ENCODE measurements around the gene TMEM135.
"Not testable (repeated sequence)": the region's sequence is repeated elsewhere in the genome, so short reads cannot be mapped to it uniquely, and the experiment has no call there.

TMEM135 gene

DNA sequence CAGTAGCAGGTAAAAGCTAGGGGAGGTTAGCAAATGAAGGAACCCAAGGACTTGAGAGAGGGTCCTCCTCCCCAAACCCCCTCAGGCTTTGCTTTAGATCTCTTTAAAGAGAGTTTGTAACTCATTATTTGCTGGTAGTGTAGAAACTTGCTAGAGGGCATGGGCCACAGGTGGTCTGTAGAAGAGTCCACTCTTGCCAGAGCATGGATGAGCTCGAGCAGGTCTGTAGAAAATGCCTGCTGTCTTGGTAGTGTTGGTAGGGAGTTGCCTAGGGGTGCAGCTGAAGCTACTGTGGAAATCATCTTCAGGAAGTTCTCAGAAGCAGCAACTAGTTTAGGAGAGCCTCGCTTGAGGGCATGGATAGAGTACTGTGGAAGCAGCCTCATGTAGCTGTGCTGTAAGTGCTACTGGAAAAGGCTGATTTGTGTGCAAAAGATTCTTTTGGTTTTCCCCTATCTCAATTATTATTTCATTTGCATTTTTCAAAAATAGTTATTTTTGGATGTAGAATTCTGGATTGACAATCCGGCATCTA is 104.3 kb downstream of the TMEM135 start:
- no peak for DNase-seq (ENCODE audit: low spot score)

- DNase-seq (ENCODE audit: low spot score): no peak
These were observed 104.9 kb downstream of the TMEM135 start for GRCh38 chr11:87142594-87142993.

DNA sequence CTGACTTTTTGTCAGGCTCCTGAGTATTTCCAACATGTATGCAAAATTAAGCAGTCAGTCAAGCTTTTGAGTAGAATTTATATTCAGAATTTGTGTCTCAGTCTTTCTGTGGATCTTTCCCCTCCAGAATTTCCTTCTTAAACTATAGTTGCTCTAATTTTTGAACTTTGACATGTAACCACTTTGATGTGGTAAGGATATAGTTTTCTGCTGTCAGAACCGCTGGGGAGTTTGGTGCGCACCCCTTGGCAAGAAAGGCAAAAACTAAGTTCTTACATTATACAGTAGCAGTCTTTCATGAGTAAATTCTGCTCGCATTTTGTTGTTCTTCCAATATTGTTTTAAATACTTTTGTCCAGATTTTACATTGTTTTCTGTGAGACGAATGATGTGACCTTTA is 105.9 kb downstream of the TMEM135 start:
- no peak for DNase-seq (ENCODE audit: low spot score)

DNA sequence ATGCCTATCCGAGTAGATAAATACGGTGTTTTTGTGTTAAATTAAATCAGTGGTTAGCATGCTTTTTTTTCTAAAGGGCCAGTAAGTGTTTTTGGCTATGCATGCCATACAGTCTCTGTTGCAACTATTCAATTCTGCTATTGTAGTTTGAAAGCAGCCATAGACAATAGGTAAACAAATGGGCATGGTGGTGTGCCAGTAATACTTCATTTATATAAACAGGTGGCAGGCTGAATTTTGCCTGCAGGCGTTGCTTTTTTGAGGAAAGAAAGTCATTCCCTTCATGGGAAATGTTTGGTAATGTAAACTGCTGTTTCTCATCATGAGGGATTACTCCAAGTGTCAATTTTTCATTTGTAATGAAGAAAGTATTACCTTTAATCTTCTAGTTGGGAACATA is 106.5 kb downstream of the TMEM135 start:
- DNase-seq (ENCODE audit: low spot score): no peak

GRCh38 chr11:87148749-87149148 is 111.0 kb downstream of the TMEM135 start:
- no peak for DNase-seq (ENCODE audit: low spot score)

DNA sequence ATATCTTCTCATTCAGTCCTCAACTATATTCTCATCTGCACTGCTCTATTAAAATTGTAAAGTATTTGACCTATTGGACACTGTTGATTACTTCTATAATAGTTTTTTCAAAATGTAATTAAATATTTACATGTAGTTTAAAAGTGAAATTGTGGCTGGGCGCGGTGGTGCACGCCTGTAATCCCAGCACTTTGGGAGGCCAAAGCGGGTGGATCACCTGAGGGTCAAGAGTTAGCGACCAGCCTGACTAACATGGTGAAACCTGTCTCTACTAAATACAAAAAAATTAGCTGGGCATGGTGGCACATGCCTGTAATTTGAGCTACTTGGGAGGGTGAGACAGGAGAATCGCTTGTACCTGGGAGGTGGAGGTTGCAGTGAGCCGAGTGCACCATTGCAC is 112.0 kb downstream of the TMEM135 start:
- not testable (repeated sequence) for DNase-seq (ENCODE audit: low spot score)

GRCh38 chr11:87150936-87151335 is 113.2 kb downstream of the TMEM135 start:
- no peak for DNase-seq (ENCODE audit: low spot score)

GRCh38 chr11:87154246-87154645 is 116.5 kb downstream of the TMEM135 start:
- DNase-seq (ENCODE audit: low spot score): no peak

DNA sequence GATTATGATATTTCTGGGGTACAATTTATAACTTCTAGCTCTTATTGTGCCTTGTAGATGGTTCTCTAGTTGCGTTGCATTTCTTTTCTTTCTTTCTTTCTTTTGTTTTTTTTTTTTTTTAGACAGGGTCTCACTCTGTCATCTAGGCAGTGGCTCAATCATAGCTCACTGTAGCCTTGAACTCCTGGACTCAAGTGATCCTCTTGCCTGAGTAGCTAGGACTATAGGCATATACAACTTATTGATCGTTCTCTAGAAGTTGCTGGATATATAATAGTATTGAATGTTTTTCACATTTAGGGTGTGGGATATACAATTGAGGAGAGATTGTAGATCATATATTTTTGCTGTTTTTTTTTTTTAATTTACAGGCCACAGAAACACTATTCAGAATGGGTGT is 119.2 kb downstream of the TMEM135 start:
- DNase-seq (ENCODE audit: low spot score): no peak

- DNase-seq (ENCODE audit: low spot score): not testable (repeated sequence)
These were observed 131.3 kb downstream of the TMEM135 start for GRCh38 chr11:87169076-87169475.

DNA sequence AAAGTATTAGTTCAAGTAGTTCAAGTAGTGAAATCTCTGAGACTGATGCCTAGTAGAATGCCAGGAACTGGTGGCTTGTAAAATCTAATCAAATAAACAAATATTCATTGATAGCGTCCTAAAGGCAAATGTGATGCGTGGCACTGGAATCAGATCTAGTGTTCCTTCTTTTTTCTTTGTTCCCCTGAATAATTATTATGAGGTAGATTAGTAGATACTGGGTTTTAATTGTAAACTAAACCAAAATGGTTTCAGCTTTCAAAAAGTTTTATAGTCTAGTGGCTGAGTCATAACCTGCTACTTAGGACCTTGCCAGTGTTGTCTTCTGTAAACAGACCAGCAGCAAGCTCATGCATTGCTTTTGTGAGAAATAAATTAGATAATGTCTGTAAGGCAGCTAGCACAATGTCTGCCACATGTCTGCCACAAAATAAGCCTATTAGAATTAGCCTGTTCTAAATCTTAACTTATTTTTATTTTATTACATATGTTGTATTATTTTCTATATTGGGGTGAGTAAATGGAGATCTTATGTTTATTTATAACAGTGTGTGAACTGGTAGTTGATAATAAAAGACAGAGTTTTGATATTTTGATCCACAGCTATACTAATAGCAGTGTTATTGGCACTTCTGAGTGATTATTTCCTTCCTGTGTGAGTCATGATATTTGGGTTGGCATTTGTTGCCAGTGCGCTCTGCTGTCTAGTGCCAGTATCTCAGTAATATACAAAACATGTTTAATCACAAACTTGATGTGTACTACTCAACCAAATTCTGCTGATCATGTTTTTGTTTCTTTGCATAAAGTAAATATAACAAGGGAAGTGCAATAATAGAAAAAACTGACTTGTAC is 135.7 kb downstream of the TMEM135 start:
- peak; percentile 57 for DNase-seq (ENCODE audit: low spot score)

GRCh38 chr11:87174870-87175269 is 137.1 kb downstream of the TMEM135 start:
- no peak for DNase-seq (ENCODE audit: low spot score)

DNA sequence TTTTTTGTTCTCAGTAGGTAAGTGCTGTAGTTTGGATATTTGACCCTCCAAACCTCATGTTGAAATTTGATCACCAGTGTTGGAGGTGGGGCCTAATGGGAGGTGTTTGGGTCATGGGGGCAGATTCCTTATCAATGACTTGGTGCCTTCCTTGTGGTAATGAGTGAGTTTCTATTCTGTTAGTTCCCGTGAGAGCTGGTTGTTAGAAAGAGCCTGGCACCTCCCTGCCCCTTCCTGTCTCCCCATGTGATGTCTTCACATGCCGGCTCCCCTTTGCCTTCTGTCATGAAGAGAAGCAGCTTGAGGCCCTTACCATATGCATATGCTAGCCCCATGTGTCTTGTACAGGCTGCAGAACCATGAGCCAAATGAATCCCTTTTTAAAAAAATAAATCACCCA is 138.3 kb downstream of the TMEM135 start:
- DNase-seq (ENCODE audit: low spot score): peak; percentile 54

DNA sequence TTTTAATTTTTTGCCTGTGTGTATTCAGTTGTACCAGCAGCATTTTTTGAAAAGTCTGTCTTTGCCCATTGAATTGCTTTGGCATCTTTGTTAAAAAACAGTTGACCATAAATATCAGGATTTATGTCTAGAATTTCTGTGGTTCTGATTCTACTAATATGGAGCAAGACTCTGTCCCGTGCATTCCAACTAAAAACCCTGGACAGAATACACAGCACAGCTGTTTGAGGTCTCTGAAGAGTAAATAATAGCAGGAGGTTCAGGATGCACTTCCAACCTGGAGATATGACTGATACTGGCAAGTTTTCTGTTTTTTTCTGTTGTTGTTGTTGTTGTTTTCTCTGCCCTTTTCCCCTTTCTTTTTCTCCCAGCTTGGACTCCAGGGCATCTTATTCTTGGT is 141.9 kb downstream of the TMEM135 start:
- no peak for DNase-seq (ENCODE audit: low spot score)

DNA sequence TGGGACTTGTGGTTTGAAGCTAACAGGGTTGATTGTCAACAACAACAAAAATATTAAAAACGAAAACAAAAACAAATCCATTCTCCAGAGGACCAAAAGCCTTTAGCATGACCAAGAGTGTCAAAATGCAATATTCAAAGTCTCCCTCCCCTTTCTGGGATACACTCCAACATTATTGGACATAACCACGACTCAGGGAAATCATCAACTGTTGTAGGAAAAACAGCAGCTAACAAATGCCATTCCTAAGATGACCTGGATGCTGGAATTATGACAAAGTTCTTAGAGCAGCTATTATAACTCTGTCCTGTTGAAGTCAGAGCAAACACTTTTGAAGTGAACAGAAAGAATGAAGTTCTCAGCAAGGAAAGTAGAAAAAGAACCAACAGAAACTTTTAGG is 143.0 kb downstream of the TMEM135 start:
- DNase-seq (ENCODE audit: low spot score): peak; percentile 35

GRCh38 chr11:87181143-87181542 is 143.4 kb downstream of the TMEM135 start:
- DNase-seq (ENCODE audit: low spot score): no peak

GRCh38 chr11:87185228-87185627 is 147.5 kb downstream of the TMEM135 start:
- no peak for DNase-seq (ENCODE audit: low spot score)

DNA sequence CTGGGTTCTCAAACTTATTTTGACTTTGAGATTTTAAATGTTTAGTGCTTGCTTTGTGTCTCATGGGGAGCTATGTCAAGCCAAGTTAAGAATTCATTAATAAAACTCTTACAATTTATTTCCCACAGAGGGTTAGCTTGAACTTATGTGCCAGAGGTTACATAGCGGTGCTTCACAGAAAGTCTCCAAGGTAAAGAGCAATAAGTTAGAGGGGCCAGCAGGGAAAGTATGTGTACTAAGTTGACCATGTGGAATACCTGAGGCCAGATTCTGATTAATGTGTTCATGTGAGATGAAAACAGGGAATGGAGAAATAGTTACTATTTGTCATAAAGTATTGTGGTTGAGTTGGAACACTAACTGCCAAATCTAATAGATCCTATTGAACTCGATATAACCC is 149.3 kb downstream of the TMEM135 start:
- no peak for DNase-seq (ENCODE audit: low spot score)

- DNase-seq (ENCODE audit: low spot score): no peak
These were observed 150.2 kb downstream of the TMEM135 start for GRCh38 chr11:87187930-87188329.

DNA sequence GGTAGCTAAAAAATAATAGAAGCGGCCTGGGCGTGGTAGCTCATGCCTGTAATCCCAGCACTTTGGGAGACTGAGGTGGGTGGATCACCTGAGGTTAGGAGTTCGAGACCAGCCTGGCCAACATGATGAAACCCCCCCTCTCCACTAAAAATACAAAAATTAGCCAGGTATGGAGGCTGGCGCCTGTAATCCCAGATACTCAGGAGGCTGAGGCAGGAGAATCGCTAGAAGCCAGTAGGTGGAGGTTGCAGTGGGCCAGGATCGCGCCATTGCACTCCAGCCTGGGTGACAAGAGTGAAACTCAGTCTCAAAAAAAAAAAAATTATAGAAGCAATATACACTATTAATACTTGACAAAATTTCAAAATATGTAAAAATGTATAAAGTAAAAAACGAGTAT is 150.7 kb downstream of the TMEM135 start:
- DNase-seq (ENCODE audit: low spot score): not testable (repeated sequence)

DNA sequence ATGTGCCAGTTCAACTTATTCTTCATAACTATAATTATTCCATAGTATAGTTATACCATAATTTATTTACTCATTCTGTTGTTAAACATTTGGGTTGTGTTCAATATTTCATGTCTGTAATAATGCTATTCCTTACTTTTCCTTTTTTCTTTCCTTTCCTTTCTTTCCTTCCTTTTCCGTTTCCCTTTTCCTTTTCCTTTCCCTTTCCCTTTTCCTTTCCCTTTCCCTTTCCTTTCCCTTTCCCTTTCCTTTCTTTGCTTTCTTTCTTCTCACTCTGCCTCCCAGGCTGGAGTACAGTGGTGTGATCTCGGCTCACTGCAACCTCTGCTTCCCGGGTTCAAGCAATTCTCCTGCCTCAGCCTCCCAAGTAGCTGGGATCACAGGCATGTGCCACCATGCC is 151.2 kb downstream of the TMEM135 start:
- DNase-seq (ENCODE audit: low spot score): not testable (repeated sequence)

DNA sequence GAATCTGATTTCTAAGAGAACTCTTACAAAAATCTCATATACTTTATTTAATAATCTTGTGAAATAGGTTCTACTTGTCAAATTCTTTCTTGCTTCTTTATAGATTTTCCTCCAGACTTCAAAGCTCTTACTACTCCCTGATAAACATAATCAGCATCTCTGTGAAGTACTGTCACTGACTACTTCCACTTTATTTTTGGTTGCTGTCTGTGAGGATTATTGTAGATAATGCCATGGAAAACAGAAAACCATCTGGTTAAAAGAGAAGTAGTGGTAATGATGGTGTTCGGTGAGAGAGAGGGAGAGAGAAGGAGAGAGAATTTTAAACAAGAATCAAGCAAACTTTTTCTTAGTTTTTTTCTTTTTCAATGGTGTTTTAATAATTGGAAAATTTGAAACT is 152.3 kb downstream of the TMEM135 start:
- DNase-seq (ENCODE audit: low spot score): no peak

DNA sequence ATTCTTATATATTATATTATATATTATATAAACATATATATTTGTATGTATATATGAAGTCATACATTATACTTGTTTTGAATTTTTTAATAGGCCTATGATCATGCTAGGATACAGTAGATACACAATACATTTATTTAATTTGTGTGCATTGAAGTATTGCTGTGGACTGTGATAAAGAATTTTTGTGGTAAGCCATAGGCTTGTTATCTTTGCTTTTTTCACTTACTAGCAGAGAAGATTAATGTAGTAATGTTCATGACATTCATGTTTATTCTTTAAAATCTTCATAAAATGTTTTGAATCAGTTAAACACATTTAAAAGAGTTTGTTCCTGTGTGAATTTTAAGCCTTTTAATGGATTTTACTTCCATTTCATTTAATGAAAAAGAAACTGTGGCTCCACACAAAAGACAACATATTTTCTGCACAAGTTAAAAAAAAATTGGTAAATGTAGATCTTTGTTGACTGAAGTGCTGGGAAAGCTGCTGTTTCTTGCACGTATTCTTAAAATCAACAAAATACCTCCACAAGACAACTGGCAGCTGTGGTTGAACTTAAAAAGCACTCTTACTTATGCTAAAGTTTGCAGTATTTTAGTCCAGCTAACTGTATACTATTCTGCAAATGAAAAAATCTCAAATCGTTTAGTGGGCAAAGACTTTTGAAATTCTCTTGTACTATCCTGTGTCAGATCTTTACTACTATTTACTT is 156.2 kb downstream of the TMEM135 start:
- no peak for DNase-seq (ENCODE audit: low spot score)

Measured in kidney tubule cell (primary cell).